Ascending aorta (tissue), 2 donors: ENCODE measurements around the gene XYLT1. TPM values are rescaled to one million over a fixed set of nuclear protein-coding genes. Genes with fewer than 3 reads are reported as not detected.
"Not testable (repeated sequence)": the region's sequence is repeated elsewhere in the genome, so short reads cannot be mapped to it uniquely, and the experiment has no call there.

Experiments
- DNase-seq, 2 donors: peaks; one replicate each; pipeline ENCODE4 v3.0.0-alpha.2; 2019; ENCODE audit warnings: low spot score in 2 of 2
- H3K27ac ChIP-seq, 2 donors: fragments of 200-600 bp; sonication (generic); one replicate each; pipeline ENCODE4 v1.5.1; 2016 to 2017; ENCODE audit warnings: mild to moderate bottlenecking in 1 of 2
- H3K27me3 ChIP-seq: fragments of 200-600 bp; sonication (generic); one replicate; pipeline ENCODE4 v1.5.1; 2017
- H3K36me3 ChIP-seq, 2 donors: fragments of 200-600 bp; sonication (generic); one replicate each; pipeline ENCODE4 v1.5.1; 2016
- H3K4me1 ChIP-seq, 2 donors: fragments of 200-600 bp; sonication (generic); one replicate each; pipeline ENCODE4 v1.5.1; 2016 to 2017; ENCODE audit warnings: mild to moderate bottlenecking in 1 of 2
- H3K4me3 ChIP-seq, 2 donors: fragments of 200-600 bp; sonication (generic); one replicate each; pipeline ENCODE4 v1.5.1; 2016 to 2017; ENCODE audit warnings: mild to moderate bottlenecking in 1 of 2
- H3K9me3 ChIP-seq, 2 donors: fragments of 200-600 bp; sonication (generic); one replicate each; pipeline ENCODE4 v1.5.1; 2016
- intact Hi-C: fragments of 100-400 bp; cut with DNase I; formaldehyde crosslinking; loops from one replicate; pipeline ENCODE4 v1.15.1; 2023
- total RNA-seq: library from RNA; depleted of rRNA; stranded (reverse); fragments of >200 nt; gene quantifications from one replicate; pipeline ENCODE4 v1.1.0, GENCODE V29; 2016
- TF ChIP-seq, protein P1 (sequence below), 3 experiments: fragments of 200-600 bp in 2 of 3; fragments of 450-650 bp in 1 of 3; sonication (generic) in 2 of 3; IDR thresholded peaks; one replicate each; pipeline ENCODE4 v1.5.1; 2016 to 2019; ENCODE audit warnings: antibody characterized with exemption in 3 of 3, mild to moderate bottlenecking in 1 of 3, moderate library complexity in 1 of 3

The XYLT1 gene
- total RNA-seq, 1 donor from 2014 or later, result 6.7 TPM

DNA sequence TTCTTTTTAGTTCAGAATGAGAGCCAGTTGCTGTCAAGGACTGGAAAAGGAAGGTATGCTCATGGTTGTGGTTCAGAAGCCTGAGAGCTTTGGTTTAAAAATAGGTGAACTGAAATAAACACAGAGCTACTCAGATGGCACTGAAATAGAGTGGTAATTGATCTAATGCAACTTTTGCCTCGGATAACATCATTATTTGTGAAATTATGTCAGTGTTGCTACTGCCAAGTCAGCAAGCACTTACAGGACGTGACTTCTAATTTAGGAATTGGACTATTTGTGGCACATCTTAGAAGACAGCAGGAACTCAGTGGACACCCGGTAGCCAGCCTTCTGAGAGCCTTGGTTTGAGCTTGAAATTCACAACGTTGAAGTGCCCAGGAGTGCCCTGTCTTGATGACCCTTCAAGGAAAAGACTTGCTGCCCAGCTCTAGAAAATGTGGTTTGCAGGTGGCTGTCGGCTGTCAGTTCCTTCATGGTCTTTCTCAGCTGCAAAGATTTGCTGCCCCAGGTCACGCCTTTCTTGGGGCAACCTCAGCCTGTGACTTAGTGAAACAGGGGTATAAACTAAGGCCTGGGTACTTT, 42.0 kb upstream of the XYLT1 start:
- DNase-seq, result no peak
- H3K27me3 ChIP-seq, result no peaks in the 10 kb centered on the region
- H3K36me3 ChIP-seq, result no peaks in the 10 kb centered on the region
- TF ChIP-seq, protein P1, sequence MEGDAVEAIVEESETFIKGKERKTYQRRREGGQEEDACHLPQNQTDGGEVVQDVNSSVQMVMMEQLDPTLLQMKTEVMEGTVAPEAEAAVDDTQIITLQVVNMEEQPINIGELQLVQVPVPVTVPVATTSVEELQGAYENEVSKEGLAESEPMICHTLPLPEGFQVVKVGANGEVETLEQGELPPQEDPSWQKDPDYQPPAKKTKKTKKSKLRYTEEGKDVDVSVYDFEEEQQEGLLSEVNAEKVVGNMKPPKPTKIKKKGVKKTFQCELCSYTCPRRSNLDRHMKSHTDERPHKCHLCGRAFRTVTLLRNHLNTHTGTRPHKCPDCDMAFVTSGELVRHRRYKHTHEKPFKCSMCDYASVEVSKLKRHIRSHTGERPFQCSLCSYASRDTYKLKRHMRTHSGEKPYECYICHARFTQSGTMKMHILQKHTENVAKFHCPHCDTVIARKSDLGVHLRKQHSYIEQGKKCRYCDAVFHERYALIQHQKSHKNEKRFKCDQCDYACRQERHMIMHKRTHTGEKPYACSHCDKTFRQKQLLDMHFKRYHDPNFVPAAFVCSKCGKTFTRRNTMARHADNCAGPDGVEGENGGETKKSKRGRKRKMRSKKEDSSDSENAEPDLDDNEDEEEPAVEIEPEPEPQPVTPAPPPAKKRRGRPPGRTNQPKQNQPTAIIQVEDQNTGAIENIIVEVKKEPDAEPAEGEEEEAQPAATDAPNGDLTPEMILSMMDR (IDR thresholded peaks at IDR 0.05), result no peak
- intact Hi-C loops, result no loop called here
- H3K4me3 ChIP-seq, result no peak overlapping the region
- H3K27ac ChIP-seq, result no peak overlapping the region
- H3K4me1 ChIP-seq, result no peaks in the 10 kb centered on the region
- no peaks in the 10 kb centered on the region for H3K9me3 ChIP-seq

DNA sequence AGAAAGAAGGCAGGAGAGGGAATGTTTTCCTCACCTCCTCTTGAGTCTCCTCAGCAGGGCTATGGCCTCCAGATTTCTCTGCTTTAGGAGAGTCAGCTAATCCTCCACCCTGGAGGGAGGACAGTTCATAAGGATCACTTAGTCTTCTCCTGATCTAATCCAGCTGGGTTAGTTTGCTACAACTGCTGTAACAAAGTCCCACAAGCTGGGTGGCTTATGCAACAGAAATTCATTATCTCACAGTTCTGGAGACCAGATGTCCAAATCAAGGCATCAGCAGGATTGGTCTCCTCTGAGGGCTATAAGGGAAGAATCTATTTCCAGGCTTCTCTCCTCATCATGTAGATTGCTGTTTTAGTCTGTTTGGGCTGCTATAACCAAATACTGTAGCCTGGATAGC, 40.6 kb upstream of the XYLT1 start:
- DNase-seq, result no peak
- intact Hi-C loops, result no loop called here
- TF ChIP-seq, protein P1 (IDR thresholded peaks at IDR 0.05), result no peak

DNA sequence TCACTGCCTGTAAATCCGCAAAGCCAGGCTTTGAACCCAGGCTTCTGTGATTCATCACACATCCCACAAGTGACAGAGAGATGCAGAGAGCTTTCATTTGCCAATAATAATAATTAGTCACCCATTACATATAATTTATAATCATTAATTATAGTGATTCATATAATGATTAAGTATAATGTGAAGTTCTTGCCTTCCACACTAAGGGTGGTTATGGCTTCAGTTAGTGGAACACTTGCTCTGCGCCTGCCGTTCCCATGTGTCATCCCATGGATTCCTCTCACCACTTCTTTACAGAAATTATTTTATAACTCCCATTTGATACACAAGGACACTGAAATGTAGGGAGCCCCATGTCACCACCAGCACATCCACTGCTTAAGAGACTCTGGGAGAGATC, 39.8 kb upstream of the XYLT1 start:
- no peak for DNase-seq
- TF ChIP-seq, protein P1 (IDR thresholded peaks at IDR 0.05), result no peak
- Histone ChIP-seq H3K4me1 (no peaks in the 10 kb centered on the region), H3K36me3 (no peaks in the 10 kb centered on the region), H3K4me3 (no peak overlapping the region), H3K27me3 (no peaks in the 10 kb centered on the region), H3K27ac (no peak overlapping the region), H3K9me3 (no peaks in the 10 kb centered on the region)
- intact Hi-C loops, result no loop called here

More for the DNA sequence above, 40.6 kb upstream of the XYLT1 start:
- H3K4me1 ChIP-seq, result no peaks in the 10 kb centered on the region
- no peak overlapping the region for H3K27ac ChIP-seq
- no peaks in the 10 kb centered on the region for H3K27me3 ChIP-seq
- no peaks in the 10 kb centered on the region for H3K9me3 ChIP-seq
- H3K4me3 ChIP-seq, result no peak overlapping the region
- H3K36me3 ChIP-seq, result no peaks in the 10 kb centered on the region

DNA sequence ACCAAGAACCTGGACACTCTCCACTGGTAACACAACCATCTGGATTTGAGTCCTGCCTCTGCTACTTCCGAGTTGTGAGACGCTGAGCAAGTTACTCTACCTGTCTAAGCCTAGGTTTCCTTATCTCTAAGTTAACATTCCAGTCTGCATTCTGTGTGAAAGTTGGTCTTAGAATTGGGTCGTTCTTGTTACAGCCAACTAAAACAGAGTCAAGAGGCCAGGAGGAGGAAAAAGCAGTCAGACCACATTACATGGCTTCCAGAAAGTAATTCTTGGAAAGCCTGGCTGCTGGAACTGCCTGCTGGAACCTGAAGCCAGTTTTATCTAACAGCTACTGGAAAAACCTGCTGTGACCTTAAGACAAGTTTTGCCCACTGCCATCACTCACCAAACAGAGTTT, 38.4 kb upstream of the XYLT1 start:
- H3K9me3 ChIP-seq, result no peaks in the 10 kb centered on the region
- H3K36me3 ChIP-seq, result no peaks in the 10 kb centered on the region
- DNase-seq, result no peak
- no peak overlapping the region for H3K27ac ChIP-seq
- TF ChIP-seq, protein P1 (IDR thresholded peaks at IDR 0.05), result no peak
- no peaks in the 10 kb centered on the region for H3K27me3 ChIP-seq
- H3K4me3 ChIP-seq, result no peak overlapping the region
- intact Hi-C loops, result no loop called here
- H3K4me1 ChIP-seq, result no peaks in the 10 kb centered on the region

DNA sequence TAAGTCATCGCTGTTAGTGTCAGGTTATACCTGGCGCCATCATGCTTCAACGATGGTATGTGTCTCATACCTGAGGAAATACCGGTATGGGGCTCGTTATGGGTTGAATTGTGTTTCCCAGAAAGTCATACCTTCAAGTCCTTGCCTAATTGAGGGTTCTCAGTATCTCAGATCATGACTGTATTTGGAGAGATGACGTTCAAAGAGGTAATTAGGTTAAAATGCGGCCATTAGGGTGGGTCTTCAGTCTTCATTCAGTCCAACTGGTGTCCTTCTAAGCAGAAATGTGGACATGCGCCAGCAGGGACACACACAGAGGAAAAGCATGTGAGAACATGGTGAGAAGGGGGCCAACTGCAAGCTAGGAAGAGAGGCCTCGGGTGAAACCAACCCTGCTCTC, 37.5 kb upstream of the XYLT1 start:
- no peak for DNase-seq
- H3K4me3 ChIP-seq, result no peak overlapping the region
- no peaks in the 10 kb centered on the region for H3K36me3 ChIP-seq
- intact Hi-C loops, result no loop called here
- no peaks in the 10 kb centered on the region for H3K4me1 ChIP-seq
- TF ChIP-seq, protein P1 (IDR thresholded peaks at IDR 0.05), result no peak
- no peaks in the 10 kb centered on the region for H3K27me3 ChIP-seq
- H3K27ac ChIP-seq, result no peak overlapping the region
- H3K9me3 ChIP-seq, result no peaks in the 10 kb centered on the region

DNA sequence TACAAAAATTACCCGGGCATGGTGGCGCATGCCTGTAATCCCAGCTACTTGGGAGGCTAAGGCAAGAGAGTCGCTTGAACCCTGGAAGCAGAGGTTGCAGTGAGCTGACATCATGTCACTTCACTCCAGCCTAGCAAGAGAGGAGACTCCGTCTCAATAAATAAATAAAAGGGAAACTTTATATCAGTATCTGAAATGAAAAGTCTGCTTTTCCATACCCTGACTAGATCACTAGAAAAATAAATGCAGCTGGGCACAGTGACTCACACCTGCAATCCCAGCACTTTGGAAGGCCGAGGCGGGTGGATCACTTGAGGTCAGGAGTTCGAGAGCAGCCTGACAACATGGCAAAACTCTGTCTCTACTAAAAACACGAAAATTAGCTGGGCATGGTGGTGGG, 36.8 kb upstream of the XYLT1 start:
- H3K27me3 ChIP-seq, H3K4me3 ChIP-seq, DNase-seq, intact Hi-C loops, H3K27ac ChIP-seq, H3K9me3 ChIP-seq, H3K4me1 ChIP-seq, H3K36me3 ChIP-seq: not testable (repeated sequence)

DNA sequence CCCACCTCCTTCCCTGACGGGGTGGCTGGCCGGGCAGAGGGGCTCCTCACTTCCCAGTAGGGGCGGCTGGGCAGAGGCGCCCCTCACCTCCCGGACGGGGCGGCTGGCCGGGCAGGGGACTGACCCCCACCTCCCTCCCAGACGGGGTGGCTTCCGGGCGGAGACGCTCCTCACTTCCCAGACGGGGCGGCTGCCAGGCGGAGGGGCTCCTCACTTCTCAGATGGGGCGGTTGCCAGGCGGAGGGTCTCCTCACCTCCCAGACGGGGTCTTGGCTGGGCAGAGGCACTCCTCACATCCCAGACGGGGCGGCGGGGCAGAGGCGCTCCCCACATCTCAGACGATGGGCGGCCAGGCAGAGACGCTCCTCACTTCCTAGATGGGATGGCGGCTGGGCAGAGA, 35.1 kb upstream of the XYLT1 start:
- intact Hi-C loops, H3K4me1 ChIP-seq, H3K36me3 ChIP-seq, H3K4me3 ChIP-seq, H3K9me3 ChIP-seq, H3K27ac ChIP-seq, DNase-seq, H3K27me3 ChIP-seq: not testable (repeated sequence)
